ENCODE results near the gene GTF2E1.
A peak's percentile ranks its signal among the peaks of the same experiment; 100 is the strongest.
"Not testable (repeated sequence)": the region's sequence is repeated elsewhere in the genome, so short reads cannot be mapped to it uniquely, and the experiment has no call there.

GTF2E1 gene
- long read RNA-seq, donor 1, partial matches to known transcripts: 0 of 2 reads
- long read RNA-seq, donor 1, other reads (novel, unspliced or antisense): 0 of 2 reads
- long read RNA-seq, donor 2: 0 reads
- long read RNA-seq, donor 3: 0 reads
- long read RNA-seq, donor 4, partial matches to known transcripts: 0 of 5 reads
- long read RNA-seq, donor 4, other reads (novel, unspliced or antisense): 0 of 5 reads
- long read RNA-seq, donor 5, partial matches to known transcripts: 11 of 14 reads
- long read RNA-seq, donor 5, other reads (novel, unspliced or antisense): 0 of 14 reads
- long read RNA-seq, donor 6, partial matches to known transcripts: 6 of 8 reads
- long read RNA-seq, donor 6, other reads (novel, unspliced or antisense): 0 of 8 reads
- long read RNA-seq, donor 7, partial matches to known transcripts: 0 of 3 reads
- long read RNA-seq, donor 7, other reads (novel, unspliced or antisense): 0 of 3 reads
- long read RNA-seq, donor 8, partial matches to known transcripts: 5 of 6 reads
- long read RNA-seq, donor 8, other reads (novel, unspliced or antisense): 0 of 6 reads

DNA sequence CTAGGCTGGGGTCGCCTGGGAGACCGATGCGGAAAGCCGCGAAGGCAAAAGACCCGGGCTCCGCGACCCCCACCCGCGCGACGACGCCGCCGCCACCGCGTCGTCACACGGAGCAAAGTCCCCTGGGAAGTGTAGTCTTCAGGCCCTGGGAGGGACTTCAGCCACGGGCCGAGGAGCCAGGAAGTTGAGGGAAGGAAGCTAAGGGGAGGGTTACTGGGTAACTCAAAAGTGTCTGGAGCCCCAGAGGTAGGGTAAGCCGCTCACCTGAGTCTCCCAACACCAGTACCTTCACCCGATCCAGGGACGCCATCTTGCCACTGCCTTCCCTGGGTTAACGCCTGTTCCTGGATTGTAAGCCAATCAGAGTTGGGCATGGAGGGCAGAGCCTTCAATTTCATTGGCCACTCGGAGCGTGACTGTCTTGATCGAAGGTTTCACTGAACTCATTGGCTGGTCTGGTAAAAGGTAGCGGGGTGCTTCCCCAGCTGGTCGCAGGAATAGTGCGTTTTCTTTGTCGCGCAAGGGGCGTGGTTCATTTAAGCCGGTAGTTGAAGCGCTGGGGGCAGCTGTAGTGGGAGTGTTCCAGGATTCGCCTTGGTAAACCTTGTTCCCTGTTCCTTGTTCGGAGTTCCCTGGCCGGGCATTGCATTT lies at the start of gene GTF2E1, which contains the start of gene RABL3:
GTF2E1 (plus strand) TSS at position 547 of the 651 bp plus-strand sequence. CDS start 7,809 bp downstream, outside the sequence.
RABL3 (minus strand) TSS at position 319 of the 651 bp plus-strand sequence; CDS start at position 310, 9 bp downstream.
- peak; percentile 97 for DNase-seq

DNA sequence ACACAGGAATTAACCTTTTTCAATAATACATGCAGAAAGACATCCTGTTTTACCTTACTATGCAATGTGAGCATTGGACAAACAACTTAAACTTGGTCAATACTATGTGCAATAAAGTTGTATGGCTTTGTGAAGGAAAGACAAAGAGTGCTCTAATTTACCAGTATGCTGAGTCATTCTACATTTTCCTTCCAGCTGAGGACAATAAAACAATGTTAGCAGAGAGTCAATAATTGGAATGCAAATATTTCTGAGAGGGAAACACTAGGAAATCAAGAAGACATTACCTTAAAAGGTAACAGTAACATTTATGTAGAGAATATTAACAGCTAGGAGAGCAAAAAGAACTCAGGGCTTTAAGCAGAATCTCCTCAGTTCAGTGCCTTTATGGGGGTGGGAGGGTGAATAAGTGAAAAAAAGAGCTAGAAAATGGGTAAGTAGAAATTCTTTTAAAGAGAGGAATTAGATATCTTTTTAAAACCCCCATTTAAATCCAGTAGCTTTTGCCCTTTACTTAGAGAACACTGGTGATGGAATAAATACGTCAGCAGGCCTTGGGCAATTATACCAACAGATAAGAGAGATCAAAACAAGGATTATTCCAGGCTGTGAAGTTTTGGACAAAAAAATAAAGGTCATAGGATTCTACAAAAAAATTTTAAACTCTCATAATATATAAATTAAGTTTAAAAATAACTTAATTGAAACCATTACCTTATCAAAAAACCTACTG lies 48.9 kb upstream of the GTF2E1 start:
- DNase-seq: no peak

DNA sequence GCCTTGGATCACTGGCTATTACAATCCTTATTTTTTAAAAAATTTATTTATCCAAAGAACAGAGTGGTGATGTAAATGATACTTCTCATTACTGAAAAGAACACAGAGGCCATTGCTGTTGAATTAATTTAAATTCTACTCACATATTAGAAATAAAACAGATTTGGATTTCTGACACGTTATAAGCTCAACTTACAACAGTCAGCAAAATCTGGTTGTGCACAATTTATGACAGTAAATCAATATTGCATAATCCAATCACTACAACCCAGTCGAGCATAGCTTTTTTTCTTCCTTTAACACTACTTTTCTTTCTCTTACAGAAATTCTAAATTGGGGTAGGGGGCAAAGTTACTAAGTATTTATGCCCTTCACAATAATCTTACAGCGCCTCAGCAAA lies 43.2 kb upstream of the GTF2E1 start:
- no peak for DNase-seq

- DNase-seq: no peak
Observed at GRCh38 chr3:120705884-120706582, 36.5 kb upstream of the GTF2E1 start.

DNA sequence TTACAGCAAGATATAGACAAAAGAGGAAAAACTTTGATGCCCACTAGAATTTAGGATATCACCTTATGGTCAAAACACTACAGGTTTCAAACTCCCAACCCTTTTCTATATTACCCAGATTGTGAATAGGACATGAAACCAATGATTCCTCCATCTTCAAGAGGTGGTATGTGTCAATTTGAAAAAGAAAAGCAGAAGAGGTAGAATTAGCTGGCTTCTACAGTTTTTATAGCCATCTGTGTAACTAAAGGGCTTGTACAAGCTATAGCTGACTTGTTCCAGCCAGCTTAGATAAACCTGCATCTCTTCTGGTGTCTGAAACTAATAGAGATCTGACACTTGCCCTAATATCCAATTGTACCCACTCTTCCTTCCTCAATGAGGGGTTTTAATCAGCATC lies 35.6 kb upstream of the GTF2E1 start:
- DNase-seq: no peak

DNA sequence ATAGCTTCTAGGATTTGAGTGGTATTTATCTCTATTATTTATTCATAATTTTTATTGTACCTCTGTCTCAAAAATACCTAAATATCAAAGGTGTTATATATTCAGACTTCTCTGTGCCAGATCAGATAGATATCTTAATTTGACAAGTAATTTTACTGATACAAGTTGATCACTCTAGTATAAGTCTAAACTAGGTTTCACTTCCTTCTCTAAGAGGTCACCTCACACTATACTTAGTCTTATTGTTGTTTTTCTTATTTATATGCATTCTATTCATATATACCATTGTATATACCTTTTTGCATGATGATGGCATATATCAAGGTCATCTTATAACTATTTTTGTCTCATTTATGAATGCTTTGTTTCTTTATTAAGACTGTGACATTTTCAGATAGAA lies 34.1 kb upstream of the GTF2E1 start:
- no peak for DNase-seq

DNA sequence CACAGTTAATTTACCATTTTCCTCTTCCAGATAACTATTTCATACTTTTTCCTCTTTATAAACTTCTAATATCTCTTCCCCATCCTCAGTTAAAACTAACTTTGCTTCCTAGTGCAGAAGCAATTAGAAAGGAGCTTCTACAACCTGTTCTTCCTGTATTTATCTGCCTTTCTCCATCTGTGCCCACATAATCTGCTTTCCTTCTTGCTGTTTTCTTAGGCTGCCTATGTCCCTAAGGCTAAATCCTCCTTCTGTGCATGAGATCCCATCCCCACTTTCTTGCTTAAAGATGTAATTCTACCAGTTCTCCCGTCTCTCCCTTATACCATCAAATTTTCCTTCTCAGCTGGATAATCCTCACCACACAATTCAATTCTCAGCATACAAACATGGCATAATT lies 32.2 kb upstream of the GTF2E1 start:
- DNase-seq: no peak

DNA sequence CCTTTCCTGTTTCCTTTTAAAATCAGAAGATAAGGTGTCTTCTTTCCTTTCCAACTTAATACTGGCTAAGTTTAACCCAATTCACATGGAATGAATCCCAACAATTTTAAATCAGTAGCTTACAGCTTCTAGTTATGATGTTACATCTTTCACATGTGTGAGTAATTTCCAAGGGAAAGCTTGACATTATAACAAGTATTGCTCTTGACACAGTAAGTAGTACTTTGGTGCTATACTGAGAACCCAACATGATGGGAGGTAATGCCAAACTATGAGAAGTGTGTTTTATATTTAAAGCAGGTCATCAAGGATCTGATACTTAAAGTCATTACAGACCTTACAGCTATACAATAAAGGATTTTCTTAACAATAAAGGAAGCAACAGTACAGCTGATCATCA lies 29.3 kb upstream of the GTF2E1 start:
- no peak for DNase-seq

DNA sequence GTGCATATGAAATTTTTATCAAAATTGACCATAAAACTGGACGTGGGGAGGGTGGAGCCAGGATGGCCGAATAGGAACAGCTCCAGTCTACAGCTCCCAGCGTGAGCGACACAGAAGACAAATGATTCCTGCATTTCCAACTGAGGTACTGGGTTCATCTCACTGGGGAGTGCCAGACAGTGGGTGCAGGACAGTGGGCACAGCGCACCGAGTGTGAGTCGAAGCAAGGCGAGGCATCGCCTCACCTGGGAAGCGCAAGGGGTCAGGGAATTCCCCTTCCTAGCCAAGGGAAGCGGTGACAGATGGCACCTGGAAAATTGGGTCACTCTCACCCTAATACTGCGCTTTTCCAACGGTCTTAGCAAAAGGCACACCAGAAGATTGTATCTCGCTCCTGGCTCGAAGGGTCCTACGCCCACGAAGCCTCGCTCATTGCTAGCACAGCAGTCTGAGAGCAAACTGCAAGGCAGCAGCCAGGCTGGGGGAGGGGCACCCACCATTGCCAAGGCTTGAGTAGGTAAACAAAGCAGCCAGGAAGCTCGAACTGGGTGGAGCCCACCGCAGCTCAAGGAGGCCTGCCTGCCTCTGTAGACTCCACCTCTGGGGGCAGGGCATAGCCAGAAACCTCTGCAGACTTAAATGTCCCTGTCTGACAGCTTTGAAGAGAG lies 23.2 kb upstream of the GTF2E1 start:
- peak; percentile 17 for DNase-seq

GRCh38 chr3:120726791-120727190 lies 15.8 kb upstream of the GTF2E1 start:
- no peak for DNase-seq

GRCh38 chr3:120730576-120731542 lies 11.7 kb upstream of the GTF2E1 start:
- no peak for DNase-seq

- DNase-seq: not testable (repeated sequence)
Observed at GRCh38 chr3:120738006-120738405, 4.5 kb upstream of the GTF2E1 start.

DNA sequence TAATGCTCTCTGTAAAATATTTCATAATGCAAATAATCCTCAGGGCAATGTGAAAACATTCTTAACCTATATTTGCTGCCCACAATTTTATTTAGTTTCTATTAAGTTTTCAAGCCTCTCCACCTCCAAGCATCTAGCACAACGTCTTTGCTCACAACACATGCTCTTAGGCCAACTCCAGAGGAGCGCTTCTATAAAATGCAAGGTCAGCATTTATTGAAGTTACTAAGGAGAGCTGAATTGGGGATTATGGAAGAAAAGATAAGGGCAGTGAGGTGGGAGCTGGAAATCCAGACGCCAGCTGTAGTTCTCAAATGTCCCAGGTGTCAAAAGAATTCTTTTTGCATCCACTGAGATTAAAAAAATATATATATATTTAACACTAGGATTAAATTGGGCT lies 1.2 kb upstream of the GTF2E1 start:
- DNase-seq: no peak

- no peak for DNase-seq
Observed at GRCh38 chr3:120741837-120742197, 727 bp upstream of the GTF2E1 start.

- DNase-seq: peak; percentile 85
Observed at GRCh38 chr3:120742849-120743365, 363 bp downstream of the GTF2E1 start.

GRCh38 chr3:120743556-120744195 lies 1.1 kb downstream of the GTF2E1 start:
- DNase-seq: no peak

DNA sequence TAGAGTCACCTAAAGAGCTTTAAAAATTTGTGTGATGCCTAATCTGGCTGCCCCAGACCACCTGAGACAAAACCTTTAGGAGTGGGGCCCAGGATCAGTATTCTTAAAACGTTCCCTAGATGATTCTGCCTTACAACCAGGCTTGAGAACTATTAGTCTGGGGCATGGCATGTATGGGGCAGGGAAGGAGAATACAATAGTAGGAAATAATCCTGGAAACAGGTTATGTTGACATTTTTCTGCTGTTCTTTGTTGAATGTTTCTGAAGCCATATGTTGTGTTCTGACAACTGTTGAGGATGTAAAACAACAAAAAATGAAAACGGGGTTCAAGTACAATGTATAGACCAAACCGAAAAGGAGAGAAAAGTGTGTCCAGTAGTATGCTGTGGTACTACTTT lies 2.9 kb downstream of the GTF2E1 start:
- no peak for DNase-seq

DNA sequence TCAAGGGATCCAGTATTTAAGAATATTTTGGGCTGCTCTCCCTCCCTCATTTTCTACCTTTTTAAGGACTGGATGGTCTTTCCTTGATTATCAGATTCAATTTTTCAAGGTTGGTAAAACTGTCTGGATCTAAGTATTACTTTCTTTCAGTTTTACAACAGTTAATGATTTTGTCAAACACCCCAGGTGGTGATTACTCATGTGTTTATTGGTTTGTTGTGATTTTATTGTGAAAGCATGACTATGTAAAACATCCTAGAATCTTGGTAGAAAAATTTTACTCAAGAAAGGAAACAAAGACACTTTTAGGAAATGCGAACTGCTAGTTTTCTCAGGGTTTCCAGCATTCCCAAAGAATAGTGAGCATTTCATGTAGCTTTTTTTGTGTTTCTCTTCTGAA lies 7.3 kb downstream of the GTF2E1 start:
- no peak for DNase-seq

GRCh38 chr3:120752230-120752629 lies 9.7 kb downstream of the GTF2E1 start:
- no peak for DNase-seq

GRCh38 chr3:120752865-120753264 lies 10.3 kb downstream of the GTF2E1 start:
- no peak for DNase-seq
